HG03196 (cell line): Measurements from ENCODE around the gene FOXP1.
"Not testable (repeated sequence)": the region's sequence is repeated elsewhere in the genome, so short reads cannot be mapped to it uniquely, and the experiment has no call there.

Experiments used
- ATAC-seq: cut with Tn5 transposase; IDR thresholded peaks from one replicate; pipeline ENCODE4 v1.9.1; 2021; ENCODE audit not compliant: unreplicated experiment

The FOXP1 gene

DNA sequence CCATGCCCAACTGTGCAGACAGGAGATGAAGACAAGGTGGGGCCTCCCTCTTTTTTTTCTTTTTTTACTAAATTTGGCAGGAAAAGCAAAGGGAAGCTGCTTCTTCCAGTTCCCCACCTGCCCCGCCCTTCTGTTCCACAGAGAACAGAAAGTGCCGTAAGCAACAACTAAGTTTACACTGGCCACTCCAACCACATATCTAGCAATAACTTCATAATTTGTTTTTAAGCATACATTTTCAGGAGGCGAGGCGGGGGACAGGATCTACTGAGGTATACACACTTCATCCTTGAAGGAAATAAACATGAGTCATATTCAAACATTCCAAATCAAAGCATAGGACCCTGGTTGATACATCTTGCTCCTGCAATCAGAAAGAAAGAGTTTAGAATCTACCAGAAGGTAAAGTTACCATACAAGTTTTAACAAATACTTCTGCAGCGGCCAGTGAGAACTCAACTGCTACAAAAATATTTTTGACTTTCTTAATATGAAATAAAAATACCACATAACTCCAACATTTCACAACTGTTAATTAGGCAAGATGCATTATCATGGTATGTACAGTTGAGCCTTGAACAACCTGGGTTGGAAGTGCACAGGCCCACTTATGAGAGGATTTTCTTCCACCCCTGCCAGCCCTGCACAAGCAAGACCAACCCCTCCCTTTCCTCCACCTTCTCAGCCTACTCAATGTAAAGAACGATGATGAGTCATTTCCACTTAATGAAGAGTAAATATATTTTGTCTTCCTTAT lies 50.7 kb downstream of the FOXP1 start:
- no peak for ATAC-seq

GRCh38 chr3:71530903-71531530 lies 52.5 kb downstream of the FOXP1 start:
- ATAC-seq: no peak

DNA sequence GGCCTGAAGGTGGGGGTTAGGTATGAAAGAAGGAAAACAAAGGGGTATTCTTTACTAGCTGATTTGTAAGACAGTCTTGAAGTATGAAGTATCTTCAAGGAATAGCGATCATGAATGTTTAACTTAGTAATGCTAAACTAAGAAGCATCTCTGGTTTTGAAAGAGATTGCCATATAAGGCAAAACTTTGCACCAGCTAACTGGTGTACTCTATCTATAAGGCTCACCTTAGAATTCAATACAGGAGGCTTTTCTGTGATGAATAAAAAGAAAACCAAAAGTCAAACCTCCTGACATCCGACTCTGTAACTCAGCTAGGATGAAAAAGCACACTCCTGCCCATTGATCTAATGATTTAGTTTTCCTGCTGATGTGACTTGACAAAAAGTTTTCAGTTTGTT lies 54.7 kb downstream of the FOXP1 start:
- ATAC-seq: peak; percentile 77

DNA sequence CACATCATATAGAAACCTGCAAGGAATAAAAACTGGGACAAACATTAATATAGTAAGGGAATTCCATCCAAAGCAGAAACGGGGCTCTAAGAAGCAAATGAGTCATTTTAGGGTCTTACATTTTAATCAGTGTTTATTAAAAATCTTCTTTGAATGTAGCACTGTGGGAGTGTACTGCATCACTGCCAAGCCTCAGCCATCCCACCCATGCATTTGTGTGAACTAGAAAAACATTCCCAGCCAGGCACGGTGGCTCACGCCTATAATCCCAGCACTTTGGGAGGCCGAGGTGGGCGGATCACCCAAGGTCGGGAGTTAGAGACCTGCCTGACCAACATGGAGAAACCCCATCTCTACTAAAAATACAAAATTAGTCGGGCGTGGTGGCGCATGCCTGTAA lies 57.1 kb downstream of the FOXP1 start:
- ATAC-seq: not testable (repeated sequence)

GRCh38 chr3:71525391-71525790 lies 58.1 kb downstream of the FOXP1 start:
- no peak for ATAC-seq

GRCh38 chr3:71524672-71525071 lies 58.9 kb downstream of the FOXP1 start:
- ATAC-seq: no peak

- ATAC-seq: no peak
Measured at GRCh38 chr3:71523628-71524027, 59.9 kb downstream of the FOXP1 start.

- no peak for ATAC-seq
Measured at GRCh38 chr3:71521940-71522876, 61.3 kb downstream of the FOXP1 start.

GRCh38 chr3:71521021-71521352 lies 62.5 kb downstream of the FOXP1 start:
- ATAC-seq: no peak

GRCh38 chr3:71520161-71521020 lies 63.1 kb downstream of the FOXP1 start:
- no peak for ATAC-seq

- ATAC-seq: no peak
Measured at GRCh38 chr3:71518089-71518488, 65.4 kb downstream of the FOXP1 start.

GRCh38 chr3:71517271-71517791 lies 66.2 kb downstream of the FOXP1 start:
- no peak for ATAC-seq

DNA sequence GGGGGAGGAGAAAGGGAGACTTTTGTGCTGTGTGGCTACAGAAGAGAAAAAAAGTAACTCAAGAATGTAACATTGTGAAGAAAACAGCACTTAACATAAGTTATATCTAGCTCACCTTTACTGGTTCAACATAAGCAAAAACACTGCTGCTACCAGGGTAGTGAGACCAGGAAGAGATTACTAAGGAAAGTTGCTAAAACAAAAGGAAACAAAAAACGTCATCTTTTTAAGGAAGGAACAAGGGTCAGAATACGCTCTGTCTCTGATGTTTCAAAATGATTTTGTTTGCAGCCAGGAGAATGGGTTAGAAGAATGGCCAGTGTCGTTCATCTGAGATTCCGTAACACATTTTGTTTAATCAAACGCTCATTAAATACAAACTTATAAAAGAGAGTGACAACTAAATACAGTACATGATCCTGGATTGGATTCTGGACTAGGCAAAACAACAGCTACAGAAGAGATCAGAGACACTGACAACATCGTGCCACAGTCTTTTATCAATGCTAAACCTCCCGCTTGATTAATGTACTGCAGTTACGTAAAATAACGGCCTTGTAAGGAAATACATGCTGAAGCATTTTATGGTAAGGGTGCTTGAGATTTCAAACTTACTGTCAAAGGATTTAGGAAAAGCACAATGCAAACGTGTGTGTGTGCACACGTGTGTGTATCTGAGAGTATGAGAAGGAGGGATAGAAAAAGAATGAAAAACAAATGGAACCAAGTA lies 67.7 kb downstream of the FOXP1 start:
- no peak for ATAC-seq

GRCh38 chr3:71514621-71515020 lies 68.9 kb downstream of the FOXP1 start:
- no peak for ATAC-seq

GRCh38 chr3:71513515-71513914 lies 70.0 kb downstream of the FOXP1 start:
- ATAC-seq: no peak

DNA sequence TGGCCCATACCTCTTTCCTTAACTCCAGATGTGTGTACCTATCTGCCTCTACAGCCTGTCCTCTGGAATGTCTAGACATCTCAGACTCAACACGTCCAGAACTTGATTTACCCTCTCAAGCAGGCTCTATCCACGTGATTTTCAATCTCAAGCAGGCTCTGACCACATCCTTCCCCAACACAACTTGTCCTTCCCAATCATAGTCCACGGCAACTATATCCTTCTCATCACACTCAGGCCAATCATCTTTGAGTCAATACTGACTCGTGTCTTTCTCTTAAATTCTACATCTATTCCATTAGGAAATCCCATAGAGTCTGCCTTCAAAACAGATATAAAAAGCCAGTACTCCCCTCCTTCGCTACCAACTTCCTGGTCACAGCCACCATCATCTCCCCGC lies 70.4 kb downstream of the FOXP1 start:
- ATAC-seq: no peak

DNA sequence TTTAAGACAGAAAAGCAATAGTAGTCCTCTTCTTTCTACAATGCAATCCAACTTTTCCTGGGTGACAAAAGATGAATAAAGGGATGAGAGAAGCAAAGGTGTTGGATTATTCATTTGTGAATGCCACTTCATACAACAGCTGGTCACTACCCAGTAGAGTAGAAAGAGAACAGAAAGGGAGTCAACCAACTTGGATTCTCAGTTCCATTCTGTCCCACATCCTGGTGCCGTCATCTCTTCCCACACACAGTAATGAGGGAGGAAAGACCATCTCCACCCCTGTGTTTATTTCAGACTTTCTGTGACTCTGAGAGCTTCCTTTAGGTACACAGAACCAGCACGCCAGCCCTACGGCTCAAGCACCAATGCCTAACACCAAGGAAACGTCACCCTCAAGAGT lies 71.0 kb downstream of the FOXP1 start:
- no peak for ATAC-seq

DNA sequence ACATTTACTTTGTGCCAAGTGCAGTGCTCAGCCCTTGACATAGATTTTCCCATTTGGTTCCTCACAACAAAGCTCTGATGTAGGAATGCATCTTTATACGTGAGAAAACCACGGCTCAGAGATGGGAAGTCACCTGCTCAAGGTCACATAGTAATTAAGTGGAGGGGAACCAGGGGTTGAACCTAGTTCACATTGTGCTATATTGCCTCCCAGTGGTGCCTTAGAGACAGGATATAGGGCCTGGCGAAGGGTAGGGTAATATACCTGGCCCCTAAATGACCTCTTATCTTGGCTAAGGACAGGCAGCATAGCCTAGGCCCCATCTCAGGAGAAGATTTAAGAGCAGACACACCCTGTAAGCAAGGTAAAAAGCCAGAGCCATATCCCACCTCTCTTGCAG lies 71.5 kb downstream of the FOXP1 start:
- ATAC-seq: peak; percentile 61

- no peak for ATAC-seq
Measured at GRCh38 chr3:71511446-71511845, 72.1 kb downstream of the FOXP1 start.

DNA sequence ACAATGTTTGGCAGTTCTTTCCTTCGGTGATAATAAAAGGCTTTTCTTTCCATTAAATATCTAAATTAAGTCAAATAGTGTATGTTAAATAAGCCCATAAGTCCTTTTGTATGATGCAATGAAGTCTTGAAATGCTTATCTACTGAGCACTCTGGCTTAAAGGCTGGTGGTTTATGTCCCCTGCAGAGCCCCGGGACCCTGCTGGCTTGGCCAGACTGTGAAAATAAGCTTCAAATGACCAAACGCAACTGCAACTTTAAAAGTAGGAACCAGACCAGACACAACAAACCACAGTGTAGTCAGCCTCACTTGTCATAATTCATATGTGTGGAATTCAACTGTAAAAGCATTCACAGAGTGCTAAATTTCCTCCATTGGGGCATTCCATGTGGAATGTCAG lies 72.5 kb downstream of the FOXP1 start:
- no peak for ATAC-seq
